Measurements from ENCODE around the gene ACTG1. TPM values are rescaled to one million over a fixed set of nuclear protein-coding genes. Genes with fewer than 3 reads are reported as not detected.

Gene ACTG1
- total and polyA plus RNA-seq, 2 of the 13 experiments (the other 11 are each of a cell fraction or from before 2014, with no cell fraction given): 973 to 1,138 TPM

DNA sequence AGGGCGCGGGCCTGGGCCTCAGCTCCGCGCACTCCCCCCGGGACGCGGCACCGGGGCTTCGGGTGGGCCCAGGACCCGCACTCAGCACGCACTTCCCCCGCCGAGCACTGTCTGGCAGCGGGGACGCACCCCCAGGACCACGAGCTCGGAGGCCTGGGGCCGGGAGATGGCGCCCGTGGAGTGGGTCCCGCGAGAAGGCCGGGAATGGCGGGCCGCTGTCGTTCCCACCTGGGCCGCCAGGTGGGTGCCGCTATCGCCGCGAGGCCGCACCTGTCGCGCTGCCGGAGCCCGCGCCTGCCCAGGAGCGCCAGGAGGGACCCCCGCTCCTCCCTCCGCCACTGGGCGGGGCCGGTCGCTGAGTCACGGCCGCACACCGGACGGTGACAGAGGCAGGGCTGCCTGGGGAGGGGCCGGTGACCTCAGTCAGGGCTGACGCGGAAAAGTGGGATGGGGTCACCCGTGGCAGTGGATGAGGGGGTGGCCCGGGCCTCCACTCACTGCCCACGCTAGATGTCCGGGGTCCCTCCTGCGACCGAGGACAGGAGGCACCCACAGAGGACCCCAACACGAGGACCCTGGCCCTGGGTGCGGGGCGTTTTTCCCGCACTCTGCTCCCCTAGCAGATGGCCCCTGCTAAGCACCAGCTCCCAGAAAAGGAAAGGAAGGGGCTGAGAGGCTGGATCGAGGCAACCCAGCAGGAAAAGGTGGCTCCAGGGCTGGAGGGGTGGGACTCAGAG, 6.9 kb upstream of the ACTG1 start (continued):
- TF ChIP-seq, protein P1, sequence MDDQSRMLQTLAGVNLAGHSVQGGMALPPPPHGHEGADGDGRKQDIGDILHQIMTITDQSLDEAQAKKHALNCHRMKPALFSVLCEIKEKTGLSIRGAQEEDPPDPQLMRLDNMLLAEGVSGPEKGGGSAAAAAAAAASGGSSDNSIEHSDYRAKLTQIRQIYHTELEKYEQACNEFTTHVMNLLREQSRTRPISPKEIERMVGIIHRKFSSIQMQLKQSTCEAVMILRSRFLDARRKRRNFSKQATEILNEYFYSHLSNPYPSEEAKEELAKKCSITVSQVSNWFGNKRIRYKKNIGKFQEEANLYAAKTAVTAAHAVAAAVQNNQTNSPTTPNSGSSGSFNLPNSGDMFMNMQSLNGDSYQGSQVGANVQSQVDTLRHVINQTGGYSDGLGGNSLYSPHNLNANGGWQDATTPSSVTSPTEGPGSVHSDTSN (CRISPR knock-in tag; IDR thresholded peaks at IDR 0.05; ENCODE audit: borderline replicate concordance): no peak
- TF ChIP-seq ZBTB42 (CRISPR knock-in tag; IDR thresholded peaks at IDR 0.05) (no peak), ZFP36L2 (CRISPR knock-in tag; IDR thresholded peaks at IDR 0.05) (no peak), IRX3 (CRISPR knock-in tag; IDR thresholded peaks at IDR 0.05; ENCODE audit: borderline replicate concordance, low read depth) (no peak), SALL2 (CRISPR knock-in tag; IDR thresholded peaks at IDR 0.05) (no peak), ZNF713 (CRISPR knock-in tag; IDR thresholded peaks at IDR 0.05) (no peak), ZFP36 (IDR thresholded peaks at IDR 0.05; ENCODE audit: borderline replicate concordance, low read depth, low read length, partially characterized antibody) (no peak), MZF1 (CRISPR knock-in tag; IDR thresholded peaks at IDR 0.05; ENCODE audit: borderline replicate concordance) (no peak), ZNF775 (CRISPR knock-in tag; IDR thresholded peaks at IDR 0.05; ENCODE audit: borderline replicate concordance) (no peak), KDM2A (CRISPR knock-in tag; IDR thresholded peaks at IDR 0.05; ENCODE audit: borderline replicate concordance, low read depth) (peak; percentile 53; the same call in 1 of the 2 replicates), IRF2 (CRISPR knock-in tag; IDR thresholded peaks at IDR 0.05) (no peak), ZNF557 (CRISPR knock-in tag; IDR thresholded peaks at IDR 0.05) (no peak), KLF16 (CRISPR knock-in tag; IDR thresholded peaks at IDR 0.05) (peak in 1 of 2 experiments; percentile 57; a peak in 1 of 4 replicates), ZNF766 (CRISPR knock-in tag; IDR thresholded peaks at IDR 0.05; ENCODE audit: borderline replicate concordance) (no peak), ZBTB38 (CRISPR knock-in tag; IDR thresholded peaks at IDR 0.05) (no peak)
- TF ChIP-seq, protein P2, sequence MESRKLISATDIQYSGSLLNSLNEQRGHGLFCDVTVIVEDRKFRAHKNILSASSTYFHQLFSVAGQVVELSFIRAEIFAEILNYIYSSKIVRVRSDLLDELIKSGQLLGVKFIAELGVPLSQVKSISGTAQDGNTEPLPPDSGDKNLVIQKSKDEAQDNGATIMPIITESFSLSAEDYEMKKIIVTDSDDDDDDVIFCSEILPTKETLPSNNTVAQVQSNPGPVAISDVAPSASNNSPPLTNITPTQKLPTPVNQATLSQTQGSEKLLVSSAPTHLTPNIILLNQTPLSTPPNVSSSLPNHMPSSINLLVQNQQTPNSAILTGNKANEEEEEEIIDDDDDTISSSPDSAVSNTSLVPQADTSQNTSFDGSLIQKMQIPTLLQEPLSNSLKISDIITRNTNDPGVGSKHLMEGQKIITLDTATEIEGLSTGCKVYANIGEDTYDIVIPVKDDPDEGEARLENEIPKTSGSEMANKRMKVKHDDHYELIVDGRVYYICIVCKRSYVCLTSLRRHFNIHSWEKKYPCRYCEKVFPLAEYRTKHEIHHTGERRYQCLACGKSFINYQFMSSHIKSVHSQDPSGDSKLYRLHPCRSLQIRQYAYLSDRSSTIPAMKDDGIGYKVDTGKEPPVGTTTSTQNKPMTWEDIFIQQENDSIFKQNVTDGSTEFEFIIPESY (CRISPR knock-in tag; IDR thresholded peaks at IDR 0.05): no peak
- TF ChIP-seq, protein P3, sequence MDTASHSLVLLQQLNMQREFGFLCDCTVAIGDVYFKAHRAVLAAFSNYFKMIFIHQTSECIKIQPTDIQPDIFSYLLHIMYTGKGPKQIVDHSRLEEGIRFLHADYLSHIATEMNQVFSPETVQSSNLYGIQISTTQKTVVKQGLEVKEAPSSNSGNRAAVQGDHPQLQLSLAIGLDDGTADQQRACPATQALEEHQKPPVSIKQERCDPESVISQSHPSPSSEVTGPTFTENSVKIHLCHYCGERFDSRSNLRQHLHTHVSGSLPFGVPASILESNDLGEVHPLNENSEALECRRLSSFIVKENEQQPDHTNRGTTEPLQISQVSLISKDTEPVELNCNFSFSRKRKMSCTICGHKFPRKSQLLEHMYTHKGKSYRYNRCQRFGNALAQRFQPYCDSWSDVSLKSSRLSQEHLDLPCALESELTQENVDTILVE (CRISPR knock-in tag; IDR thresholded peaks at IDR 0.05): no peak
- TF ChIP-seq, protein P4, sequence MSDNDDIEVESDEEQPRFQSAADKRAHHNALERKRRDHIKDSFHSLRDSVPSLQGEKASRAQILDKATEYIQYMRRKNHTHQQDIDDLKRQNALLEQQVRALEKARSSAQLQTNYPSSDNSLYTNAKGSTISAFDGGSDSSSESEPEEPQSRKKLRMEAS (IDR thresholded peaks at IDR 0.05): peak; percentile 74
- TF ChIP-seq, protein P5, sequence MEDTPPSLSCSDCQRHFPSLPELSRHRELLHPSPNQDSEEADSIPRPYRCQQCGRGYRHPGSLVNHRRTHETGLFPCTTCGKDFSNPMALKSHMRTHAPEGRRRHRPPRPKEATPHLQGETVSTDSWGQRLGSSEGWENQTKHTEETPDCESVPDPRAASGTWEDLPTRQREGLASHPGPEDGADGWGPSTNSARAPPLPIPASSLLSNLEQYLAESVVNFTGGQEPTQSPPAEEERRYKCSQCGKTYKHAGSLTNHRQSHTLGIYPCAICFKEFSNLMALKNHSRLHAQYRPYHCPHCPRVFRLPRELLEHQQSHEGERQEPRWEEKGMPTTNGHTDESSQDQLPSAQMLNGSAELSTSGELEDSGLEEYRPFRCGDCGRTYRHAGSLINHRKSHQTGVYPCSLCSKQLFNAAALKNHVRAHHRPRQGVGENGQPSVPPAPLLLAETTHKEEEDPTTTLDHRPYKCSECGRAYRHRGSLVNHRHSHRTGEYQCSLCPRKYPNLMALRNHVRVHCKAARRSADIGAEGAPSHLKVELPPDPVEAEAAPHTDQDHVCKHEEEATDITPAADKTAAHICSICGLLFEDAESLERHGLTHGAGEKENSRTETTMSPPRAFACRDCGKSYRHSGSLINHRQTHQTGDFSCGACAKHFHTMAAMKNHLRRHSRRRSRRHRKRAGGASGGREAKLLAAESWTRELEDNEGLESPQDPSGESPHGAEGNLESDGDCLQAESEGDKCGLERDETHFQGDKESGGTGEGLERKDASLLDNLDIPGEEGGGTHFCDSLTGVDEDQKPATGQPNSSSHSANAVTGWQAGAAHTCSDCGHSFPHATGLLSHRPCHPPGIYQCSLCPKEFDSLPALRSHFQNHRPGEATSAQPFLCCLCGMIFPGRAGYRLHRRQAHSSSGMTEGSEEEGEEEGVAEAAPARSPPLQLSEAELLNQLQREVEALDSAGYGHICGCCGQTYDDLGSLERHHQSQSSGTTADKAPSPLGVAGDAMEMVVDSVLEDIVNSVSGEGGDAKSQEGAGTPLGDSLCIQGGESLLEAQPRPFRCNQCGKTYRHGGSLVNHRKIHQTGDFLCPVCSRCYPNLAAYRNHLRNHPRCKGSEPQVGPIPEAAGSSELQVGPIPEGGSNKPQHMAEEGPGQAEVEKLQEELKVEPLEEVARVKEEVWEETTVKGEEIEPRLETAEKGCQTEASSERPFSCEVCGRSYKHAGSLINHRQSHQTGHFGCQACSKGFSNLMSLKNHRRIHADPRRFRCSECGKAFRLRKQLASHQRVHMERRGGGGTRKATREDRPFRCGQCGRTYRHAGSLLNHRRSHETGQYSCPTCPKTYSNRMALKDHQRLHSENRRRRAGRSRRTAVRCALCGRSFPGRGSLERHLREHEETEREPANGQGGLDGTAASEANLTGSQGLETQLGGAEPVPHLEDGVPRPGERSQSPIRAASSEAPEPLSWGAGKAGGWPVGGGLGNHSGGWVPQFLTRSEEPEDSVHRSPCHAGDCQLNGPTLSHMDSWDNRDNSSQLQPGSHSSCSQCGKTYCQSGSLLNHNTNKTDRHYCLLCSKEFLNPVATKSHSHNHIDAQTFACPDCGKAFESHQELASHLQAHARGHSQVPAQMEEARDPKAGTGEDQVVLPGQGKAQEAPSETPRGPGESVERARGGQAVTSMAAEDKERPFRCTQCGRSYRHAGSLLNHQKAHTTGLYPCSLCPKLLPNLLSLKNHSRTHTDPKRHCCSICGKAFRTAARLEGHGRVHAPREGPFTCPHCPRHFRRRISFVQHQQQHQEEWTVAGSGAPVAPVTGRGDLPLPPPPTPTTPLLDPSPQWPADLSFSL (CRISPR knock-in tag; IDR thresholded peaks at IDR 0.05): no peak
